Tibial artery (tissue), 4 donors: ENCODE data around the gene NMT1.
A peak's percentile ranks its signal among the peaks of the same experiment; 100 is the strongest.

ENCODE experiments used
- DNase-seq, 2 donors: peaks; one replicate each; pipeline ENCODE4 v3.0.0-alpha.2; 2019
- H3K27ac ChIP-seq, 2 donors: fragments of 200-600 bp; sonication (generic) in 1 of 2; 1 replicate in 1 of 2; 2 replicates in 1 of 2; pipeline ENCODE4 v1.5.1; 2018 to 2019; ENCODE audit warnings: mild to moderate bottlenecking in 1 of 2
- H3K27me3 ChIP-seq, 2 donors: fragments of 200-600 bp; sonication (generic) in 1 of 2; one replicate each; pipeline versions ENCODE4 v1.5.1 to v1.6.0; 2016 to 2019
- H3K36me3 ChIP-seq, 3 donors: fragments of 200-600 bp; sonication (generic) in 2 of 3; one replicate each; pipeline ENCODE4 v1.5.1; 2016 to 2019; ENCODE audit warnings: mild to moderate bottlenecking in 2 of 3
- H3K4me1 ChIP-seq, 4 donors: fragments of 200-600 bp; sonication (generic) in 2 of 4; 1 replicate in 3 of 4; 2 replicates in 1 of 4; pipeline ENCODE4 v1.5.1; 2016 to 2019
- H3K4me3 ChIP-seq, 2 donors: fragments of 200-600 bp; sonication (generic) in 1 of 2; 1 replicate in 1 of 2; 2 replicates in 1 of 2; pipeline ENCODE4 v1.5.1; 2018 to 2019; ENCODE audit warnings: mild to moderate bottlenecking in 2 of 2
- H3K9me3 ChIP-seq, 3 donors: fragments of 200-600 bp; sonication (generic) in 1 of 3; one replicate each; pipeline ENCODE4 v1.5.1; 2016 to 2019
- intact Hi-C: fragments of 100-400 bp; cut with DNase I; formaldehyde crosslinking; loops from one replicate; pipeline ENCODE4 v1.15.0; 2023; ENCODE audit warnings: low total_unique reads
- TF ChIP-seq, protein P1 (sequence below), 2 experiments: fragments of 200-600 bp in 1 of 2; fragments of 450-650 bp in 1 of 2; IDR thresholded peaks; one replicate each; pipeline ENCODE4 v1.5.1; 2017 to 2019; ENCODE audit warnings: antibody characterized with exemption in 2 of 2, mild to moderate bottlenecking in 1 of 2, moderate library complexity in 1 of 2

NMT1 gene

GRCh38 chr17:45087504-45087975 lies 26.4 kb downstream of the NMT1 start:
- peaks cover 4 to 64% (median 50%) of the 10 kb centered on the region in 4 donors for H3K4me1 ChIP-seq
- TF ChIP-seq, protein P1, sequence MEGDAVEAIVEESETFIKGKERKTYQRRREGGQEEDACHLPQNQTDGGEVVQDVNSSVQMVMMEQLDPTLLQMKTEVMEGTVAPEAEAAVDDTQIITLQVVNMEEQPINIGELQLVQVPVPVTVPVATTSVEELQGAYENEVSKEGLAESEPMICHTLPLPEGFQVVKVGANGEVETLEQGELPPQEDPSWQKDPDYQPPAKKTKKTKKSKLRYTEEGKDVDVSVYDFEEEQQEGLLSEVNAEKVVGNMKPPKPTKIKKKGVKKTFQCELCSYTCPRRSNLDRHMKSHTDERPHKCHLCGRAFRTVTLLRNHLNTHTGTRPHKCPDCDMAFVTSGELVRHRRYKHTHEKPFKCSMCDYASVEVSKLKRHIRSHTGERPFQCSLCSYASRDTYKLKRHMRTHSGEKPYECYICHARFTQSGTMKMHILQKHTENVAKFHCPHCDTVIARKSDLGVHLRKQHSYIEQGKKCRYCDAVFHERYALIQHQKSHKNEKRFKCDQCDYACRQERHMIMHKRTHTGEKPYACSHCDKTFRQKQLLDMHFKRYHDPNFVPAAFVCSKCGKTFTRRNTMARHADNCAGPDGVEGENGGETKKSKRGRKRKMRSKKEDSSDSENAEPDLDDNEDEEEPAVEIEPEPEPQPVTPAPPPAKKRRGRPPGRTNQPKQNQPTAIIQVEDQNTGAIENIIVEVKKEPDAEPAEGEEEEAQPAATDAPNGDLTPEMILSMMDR (IDR thresholded peaks at IDR 0.05), result no peak
- no peaks in the 10 kb centered on the region for H3K27me3 ChIP-seq
- H3K27ac ChIP-seq, result peak overlapping the region; percentile 84 to 87
- DNase-seq, result peak; percentile 57 to 81
- intact Hi-C loops, result no loop called here
- H3K9me3 ChIP-seq, result no peaks in the 10 kb centered on the region
- no peak overlapping the region for H3K4me3 ChIP-seq
- H3K36me3 ChIP-seq, result peaks cover 61 to 79% (median 79%) of the 10 kb centered on the region in 3 donors

- intact Hi-C loops, result no loop called here
- Histone ChIP-seq H3K27ac (peak overlapping the region; percentile 84 to 87), H3K4me1 (peaks cover 4 to 69% (median 53%) of the 10 kb centered on the region in 4 donors)
These were observed 26.9 kb downstream of the NMT1 start for GRCh38 chr17:45087978-45088377.

DNA sequence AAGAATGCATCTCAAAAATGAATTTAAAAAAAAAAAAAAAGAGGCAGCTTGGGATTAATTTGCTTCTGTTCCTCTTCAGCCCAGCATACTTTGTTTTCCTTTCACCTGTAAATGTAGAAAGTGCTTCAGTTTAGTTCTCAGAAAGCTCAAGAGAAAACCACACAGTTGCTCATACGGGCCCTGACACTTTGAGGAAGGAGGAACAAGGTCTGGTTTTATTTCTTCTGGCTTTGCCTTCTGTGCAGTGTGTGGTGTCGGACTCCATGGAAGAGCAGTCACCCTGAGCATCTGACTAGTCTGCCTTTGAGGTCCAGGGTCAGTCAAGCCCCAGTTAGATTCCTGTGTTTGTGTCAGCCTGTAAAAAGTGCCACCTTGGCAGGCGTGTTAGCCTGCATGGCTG lies 27.6 kb downstream of the NMT1 start:
- Histone ChIP-seq H3K36me3 (peaks cover 49 to 67% (median 67%) of the 10 kb centered on the region in 3 donors), H3K9me3 (no peaks in the 10 kb centered on the region), H3K27ac (peak overlapping the region; percentile 84 to 87), H3K27me3 (no peaks in the 10 kb centered on the region), H3K4me1 (peaks cover 4 to 76% (median 61%) of the 10 kb centered on the region in 4 donors), H3K4me3 (no peak overlapping the region)
- intact Hi-C loops, result no loop called here
- DNase-seq, result no peak
- TF ChIP-seq, protein P1 (IDR thresholded peaks at IDR 0.05), result no peak

More at GRCh38 chr17:45087978-45088377, 26.9 kb downstream of the NMT1 start:
- TF ChIP-seq, protein P1 (IDR thresholded peaks at IDR 0.05), result no peak
- H3K27me3 ChIP-seq, result no peaks in the 10 kb centered on the region
- H3K4me3 ChIP-seq, result no peak overlapping the region
- no peaks in the 10 kb centered on the region for H3K9me3 ChIP-seq
- peaks cover 57 to 75% (median 74%) of the 10 kb centered on the region in 3 donors for H3K36me3 ChIP-seq
- no peak for DNase-seq

- H3K36me3 ChIP-seq, result peaks cover 39 to 64% (median 59%) of the 10 kb centered on the region in 3 donors
- peaks cover 4 to 96% (median 76%) of the 10 kb centered on the region in 4 donors for H3K4me1 ChIP-seq
- intact Hi-C loops, result no loop called here
These were observed 29.6 kb downstream of the NMT1 start for GRCh38 chr17:45090711-45091110.

DNA sequence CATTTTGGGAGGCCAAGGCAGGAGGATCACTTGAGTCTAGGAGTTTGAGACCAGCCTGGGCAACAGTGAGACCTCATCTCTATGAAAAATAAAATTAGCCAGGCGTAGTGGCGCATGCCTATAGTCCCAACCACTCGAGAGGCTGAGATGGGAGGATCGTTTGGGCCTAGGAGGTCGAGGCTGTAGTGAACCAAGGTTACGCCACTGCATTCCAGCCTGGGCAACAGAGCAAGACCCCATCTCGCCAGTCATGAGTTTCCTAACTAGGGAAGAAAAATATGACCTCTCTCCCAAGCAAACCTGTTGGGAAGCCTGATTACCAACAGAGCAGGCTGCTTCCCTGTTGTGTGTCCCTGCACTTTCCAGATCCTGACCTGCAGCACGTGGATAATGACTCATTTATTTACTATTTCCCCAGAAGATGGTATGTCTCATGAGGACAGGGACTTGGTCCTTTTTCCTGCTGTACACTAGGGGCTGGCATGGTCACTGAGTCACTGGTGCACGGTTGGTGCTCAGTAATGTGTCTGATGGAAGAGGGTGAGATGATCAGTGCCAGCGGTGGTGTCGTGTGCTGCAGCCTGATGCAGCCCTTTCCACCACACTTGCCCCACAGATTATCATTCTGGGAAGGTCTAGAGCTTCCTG lies 30.8 kb downstream of the NMT1 start:
- Histone ChIP-seq H3K4me1 (peaks cover 4 to 99% (median 80%) of the 10 kb centered on the region in 4 donors), H3K36me3 (peaks cover 45 to 67% (median 64%) of the 10 kb centered on the region in 3 donors), H3K9me3 (no peaks in the 10 kb centered on the region), H3K4me3 (no peak overlapping the region), H3K27ac (peak overlapping the region; percentile 84 to 87), H3K27me3 (no peaks in the 10 kb centered on the region)
- intact Hi-C loops, result no loop called here
- TF ChIP-seq, protein P1 (IDR thresholded peaks at IDR 0.05), result no peak
- DNase-seq, result no peak

More at GRCh38 chr17:45090711-45091110, 29.6 kb downstream of the NMT1 start:
- H3K4me3 ChIP-seq, result no peak overlapping the region
- no peaks in the 10 kb centered on the region for H3K9me3 ChIP-seq
- TF ChIP-seq, protein P1 (IDR thresholded peaks at IDR 0.05), result no peak
- no peak for DNase-seq
- no peaks in the 10 kb centered on the region for H3K27me3 ChIP-seq
- H3K27ac ChIP-seq, result peak overlapping the region; percentile 84 to 87
